MM.1S (cell line): Measurements from ENCODE around the gene FGF18.

Source experiments
- DNase-seq: peaks from one replicate; pipeline ENCODE4 v3.0.0-alpha.2; 2015
- H2AFZ ChIP-seq: fragments of 300-600 bp; sonication (generic); 2 replicates; pipeline ENCODE4 v1.6.0; 2016; ENCODE audit warnings: antibody characterized with exemption, low read length
- H3F3A ChIP-seq: fragments of 300-600 bp; sonication (generic); 2 replicates; pipeline ENCODE4 v1.6.1; 2016; ENCODE audit warnings: mild to moderate bottlenecking, antibody characterized with exemption, low read length, moderate library complexity, mixed read lengths; ENCODE audit not compliant: insufficient read depth
- H3K27ac ChIP-seq: fragments of 300-600 bp; sonication (generic); 2 replicates; pipeline ENCODE4 v1.5.1; 2016; ENCODE audit warnings: mild to moderate bottlenecking, low read length
- H3K27me3 ChIP-seq: fragments of 300-600 bp; sonication (generic); replicated peaks from 2 replicates; pipeline ENCODE4 v1.6.0; 2016; ENCODE audit warnings: low read length; ENCODE audit not compliant: insufficient read depth
- H3K36me3 ChIP-seq: fragments of 300-600 bp; sonication (generic); replicated peaks from 2 replicates; pipeline ENCODE4 v1.6.1; 2016; ENCODE audit warnings: mild to moderate bottlenecking, low read length, mixed read lengths; ENCODE audit not compliant: insufficient read depth
- H3K4me1 ChIP-seq: fragments of 300-600 bp; sonication (generic); 2 replicates; pipeline ENCODE4 v1.6.1; 2016; ENCODE audit warnings: low read length, mixed read lengths
- H3K4me2 ChIP-seq: fragments of 300-600 bp; sonication (generic); 2 replicates; pipeline ENCODE4 v1.6.0; 2016; ENCODE audit warnings: low read depth, low read length
- H3K4me3 ChIP-seq: fragments of 300-600 bp; sonication (generic); 2 replicates; pipeline ENCODE4 v1.5.1; 2016; ENCODE audit warnings: low read length, mixed read lengths
- H3K79me2 ChIP-seq: fragments of 300-600 bp; sonication (generic); 2 replicates; pipeline ENCODE4 v1.6.1; 2016; ENCODE audit warnings: mixed run types, low read length, mixed read lengths
- H3K9ac ChIP-seq: fragments of 300-600 bp; sonication (generic); 2 replicates; pipeline ENCODE4 v1.6.1; 2016; ENCODE audit warnings: low read length, mixed read lengths
- H3K9me2 ChIP-seq: fragments of 300-600 bp; sonication (generic); replicated peaks from 2 replicates; pipeline ENCODE4 v1.6.1; 2016; ENCODE audit warnings: mild to moderate bottlenecking, low read length, mixed read lengths; ENCODE audit not compliant: insufficient read depth
- H3K9me3 ChIP-seq: fragments of 300-600 bp; sonication (generic); replicated peaks from 2 replicates; pipeline ENCODE4 v1.6.1; 2016; ENCODE audit warnings: mild to moderate bottlenecking, low read length, mixed read lengths; ENCODE audit not compliant: insufficient read depth
- H4K20me1 ChIP-seq: fragments of 300-600 bp; sonication (generic); 2 replicates; pipeline ENCODE4 v1.6.1; 2016; ENCODE audit warnings: mild to moderate bottlenecking, low read length, moderate library complexity, mixed read lengths; ENCODE audit not compliant: insufficient read depth
- EZH2 ChIP-seq: fragments of 300-600 bp; sonication (generic); optimal IDR thresholded peaks from 2 replicates; pipeline ENCODE3; 2017; ENCODE audit warnings: low read depth, mild to moderate bottlenecking, antibody characterized with exemption, low read length, mixed read lengths
- EZH2phosphoT487 ChIP-seq: fragments of 300-600 bp; sonication (generic); IDR thresholded peaks from 2 replicates; pipeline ENCODE4 v1.6.1; 2018; ENCODE audit warnings: antibody characterized with exemption, low read length
- TF ChIP-seq, protein P1 (sequence below): fragments of 300-600 bp; sonication (generic); IDR thresholded peaks from 2 replicates; pipeline ENCODE4 v1.5.1; 2016; ENCODE audit warnings: antibody characterized with exemption, low read length, mixed read lengths

Gene FGF18

GRCh38 chr5:171498166-171498565 is 78.7 kb downstream of the FGF18 start:
- no peak for TF ChIP-seq EZH2phosphoT487
- Histone ChIP-seq H3K4me2 (no peak overlapping the region), H3K27ac (no peak overlapping the region), H2AFZ (no peak overlapping the region), H3K79me2 (no peaks in the 10 kb centered on the region), H3K9me2 (no peaks in the 10 kb centered on the region), H3K36me3 (no peaks in the 10 kb centered on the region), H3K27me3 (no peaks in the 10 kb centered on the region), H3K4me1 (no peaks in the 10 kb centered on the region), H3F3A (no peaks in the 10 kb centered on the region), H3K4me3 (no peak overlapping the region), H4K20me1 (no peaks in the 10 kb centered on the region), H3K9ac (no peak overlapping the region), H3K9me3 (no peaks in the 10 kb centered on the region)
- no peak for DNase-seq

DNA sequence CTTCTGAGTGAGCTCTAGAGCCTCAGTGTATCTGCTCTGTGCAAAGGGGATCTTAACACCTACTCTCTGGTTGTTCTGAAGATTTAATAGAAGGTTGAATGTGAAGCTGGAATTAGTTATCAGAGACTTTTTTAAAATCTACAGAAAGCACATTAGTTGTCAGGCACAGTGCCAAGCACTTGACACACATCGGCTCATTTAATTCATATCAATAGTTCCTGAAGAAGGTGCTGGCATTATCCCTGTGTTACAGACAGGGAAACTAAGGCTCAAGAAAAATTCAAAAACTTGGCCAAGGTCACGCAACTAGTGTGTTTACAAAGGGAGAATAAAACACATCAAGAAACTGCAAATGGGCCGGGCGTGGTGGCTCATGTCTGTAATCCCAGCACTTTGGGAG is 80.2 kb downstream of the FGF18 start:
- H3K4me3 ChIP-seq: no peak overlapping the region
- no peak for DNase-seq
- H3K9me3 ChIP-seq: no peaks in the 10 kb centered on the region
- no peaks in the 10 kb centered on the region for H3K36me3 ChIP-seq
- no peaks in the 10 kb centered on the region for H3K9me2 ChIP-seq
- TF ChIP-seq, protein P1, sequence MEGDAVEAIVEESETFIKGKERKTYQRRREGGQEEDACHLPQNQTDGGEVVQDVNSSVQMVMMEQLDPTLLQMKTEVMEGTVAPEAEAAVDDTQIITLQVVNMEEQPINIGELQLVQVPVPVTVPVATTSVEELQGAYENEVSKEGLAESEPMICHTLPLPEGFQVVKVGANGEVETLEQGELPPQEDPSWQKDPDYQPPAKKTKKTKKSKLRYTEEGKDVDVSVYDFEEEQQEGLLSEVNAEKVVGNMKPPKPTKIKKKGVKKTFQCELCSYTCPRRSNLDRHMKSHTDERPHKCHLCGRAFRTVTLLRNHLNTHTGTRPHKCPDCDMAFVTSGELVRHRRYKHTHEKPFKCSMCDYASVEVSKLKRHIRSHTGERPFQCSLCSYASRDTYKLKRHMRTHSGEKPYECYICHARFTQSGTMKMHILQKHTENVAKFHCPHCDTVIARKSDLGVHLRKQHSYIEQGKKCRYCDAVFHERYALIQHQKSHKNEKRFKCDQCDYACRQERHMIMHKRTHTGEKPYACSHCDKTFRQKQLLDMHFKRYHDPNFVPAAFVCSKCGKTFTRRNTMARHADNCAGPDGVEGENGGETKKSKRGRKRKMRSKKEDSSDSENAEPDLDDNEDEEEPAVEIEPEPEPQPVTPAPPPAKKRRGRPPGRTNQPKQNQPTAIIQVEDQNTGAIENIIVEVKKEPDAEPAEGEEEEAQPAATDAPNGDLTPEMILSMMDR: no peak
- TF ChIP-seq EZH2 (no peak), EZH2phosphoT487 (no peak)
- H3K27me3 ChIP-seq: no peaks in the 10 kb centered on the region
- no peaks in the 10 kb centered on the region for H3F3A ChIP-seq
- no peaks in the 10 kb centered on the region for H3K4me1 ChIP-seq
- H3K27ac ChIP-seq: no peak overlapping the region
- no peaks in the 10 kb centered on the region for H4K20me1 ChIP-seq
- no peaks in the 10 kb centered on the region for H3K79me2 ChIP-seq
- no peak overlapping the region for H2AFZ ChIP-seq
- no peak overlapping the region for H3K4me2 ChIP-seq
- no peak overlapping the region for H3K9ac ChIP-seq

- no peaks in the 10 kb centered on the region for H3K9me3 ChIP-seq
- H3K79me2 ChIP-seq: no peaks in the 10 kb centered on the region
- no peaks in the 10 kb centered on the region for H4K20me1 ChIP-seq
- no peak overlapping the region for H3K9ac ChIP-seq
- no peak overlapping the region for H3K4me2 ChIP-seq
- no peak overlapping the region for H3K27ac ChIP-seq
- no peaks in the 10 kb centered on the region for H3F3A ChIP-seq
- no peaks in the 10 kb centered on the region for H3K27me3 ChIP-seq
- H3K36me3 ChIP-seq: no peaks in the 10 kb centered on the region
- no peaks in the 10 kb centered on the region for H3K9me2 ChIP-seq
- H2AFZ ChIP-seq: no peak overlapping the region
- TF ChIP-seq, protein P1: no peak
- no peak for TF ChIP-seq EZH2phosphoT487
- DNase-seq: no peak
- H3K4me3 ChIP-seq: no peak overlapping the region
- H3K4me1 ChIP-seq: no peaks in the 10 kb centered on the region
These were observed 86.1 kb downstream of the FGF18 start for GRCh38 chr5:171505473-171506043.

DNA sequence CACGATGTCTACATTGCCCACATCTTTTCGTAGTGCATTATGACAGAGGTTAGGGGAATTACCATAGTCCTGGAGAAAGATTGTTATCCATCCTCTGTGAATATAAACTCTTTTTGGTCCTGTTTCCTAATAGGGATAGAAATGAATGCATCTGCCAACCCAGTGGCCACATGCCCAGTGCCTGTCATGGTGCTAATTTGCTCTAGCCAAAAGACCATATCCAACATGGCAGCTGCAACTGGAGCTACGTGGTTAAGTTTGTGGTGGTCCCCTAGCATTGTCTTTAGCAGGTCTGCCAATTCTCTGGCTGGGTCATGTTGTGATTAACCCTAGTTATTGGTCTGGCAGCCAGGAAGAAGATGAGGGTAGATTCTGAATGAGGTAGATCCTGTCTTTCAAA is 87.5 kb downstream of the FGF18 start:
- no peak for DNase-seq
- Histone ChIP-seq H3K9ac (no peak overlapping the region), H3K4me2 (no peak overlapping the region), H2AFZ (no peak overlapping the region), H3K36me3 (no peaks in the 10 kb centered on the region), H3K27ac (no peak overlapping the region), H3K4me1 (no peaks in the 10 kb centered on the region), H3K9me3 (no peaks in the 10 kb centered on the region), H3K79me2 (no peaks in the 10 kb centered on the region), H3F3A (no peaks in the 10 kb centered on the region), H3K9me2 (no peaks in the 10 kb centered on the region), H4K20me1 (no peaks in the 10 kb centered on the region), H3K27me3 (no peaks in the 10 kb centered on the region), H3K4me3 (no peak overlapping the region)
- TF ChIP-seq EZH2phosphoT487 (no peak), EZH2 (no peak)
- TF ChIP-seq, protein P1: no peak
